GM21825 (cell line): Measurements from ENCODE around the gene CELSR1.

ENCODE experiments used
- ATAC-seq: cut with Tn5 transposase; IDR thresholded peaks from one replicate; pipeline ENCODE4 v1.9.1; 2021; ENCODE audit warnings: mild to moderate bottlenecking, moderate library complexity; ENCODE audit not compliant: unreplicated experiment

The CELSR1 gene

DNA sequence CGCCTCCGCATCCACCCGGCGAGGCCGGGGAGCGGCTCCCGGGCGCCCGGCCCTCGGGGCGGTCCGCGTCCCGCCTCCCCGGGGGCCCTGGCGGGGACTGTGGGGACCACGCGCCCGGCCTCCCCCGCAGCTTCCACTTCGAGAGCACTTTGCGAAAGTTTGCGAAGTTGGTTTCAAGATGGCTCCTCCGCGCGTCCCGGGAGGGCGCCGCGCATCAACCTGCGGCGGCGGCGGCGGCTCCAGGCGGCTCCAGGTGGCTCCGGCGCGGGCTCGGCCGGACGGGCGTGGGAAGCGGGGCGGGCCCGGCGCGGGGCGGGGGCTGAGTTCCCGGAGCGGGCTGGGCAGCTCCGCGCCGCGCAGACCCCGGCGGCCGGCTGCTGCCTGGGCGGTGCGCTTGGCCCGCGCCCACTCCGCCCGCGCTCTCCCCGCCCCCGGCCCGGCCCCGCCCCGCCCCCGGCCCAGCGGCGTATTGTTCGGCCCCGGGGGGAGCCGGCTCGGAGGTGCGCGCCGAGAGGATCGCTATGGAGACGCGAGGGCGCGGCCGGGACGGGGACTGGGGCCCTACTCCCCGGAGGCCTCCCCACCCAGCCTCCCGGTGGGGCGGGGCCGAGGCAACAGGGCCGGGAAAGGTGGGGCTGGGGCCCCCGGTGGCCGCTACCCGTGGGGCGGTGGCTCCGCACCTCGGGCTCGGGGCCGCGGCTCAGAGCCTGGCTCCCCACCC is at the start of gene CELSR1:
TSS of gene CELSR1 (minus strand) at position 396 of the 721 bp plus-strand sequence. CDS start 450 bp downstream, outside the sequence.
- ATAC-seq: no peak

DNA sequence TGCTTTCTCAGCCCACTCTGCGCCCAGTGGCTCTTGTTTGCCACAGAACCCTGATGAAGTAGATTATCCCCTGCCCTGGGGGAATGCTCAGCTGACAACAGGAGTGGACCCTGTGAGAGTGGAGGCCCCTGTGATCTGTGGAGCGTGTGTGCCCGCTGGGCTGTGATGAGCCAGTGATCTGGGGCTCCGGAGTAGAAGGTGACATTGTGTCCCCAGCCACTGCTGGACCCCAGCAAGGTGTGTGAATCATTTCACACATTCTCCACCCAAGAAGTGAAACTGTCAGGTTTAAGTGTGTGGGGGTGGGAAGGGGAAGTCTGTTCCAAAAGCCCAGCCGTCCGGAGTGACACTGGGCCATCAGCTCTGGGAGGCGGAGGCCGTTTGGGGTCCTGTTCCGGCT is 49.6 kb upstream of the CELSR1 start:
- peak; percentile 28 for ATAC-seq

DNA sequence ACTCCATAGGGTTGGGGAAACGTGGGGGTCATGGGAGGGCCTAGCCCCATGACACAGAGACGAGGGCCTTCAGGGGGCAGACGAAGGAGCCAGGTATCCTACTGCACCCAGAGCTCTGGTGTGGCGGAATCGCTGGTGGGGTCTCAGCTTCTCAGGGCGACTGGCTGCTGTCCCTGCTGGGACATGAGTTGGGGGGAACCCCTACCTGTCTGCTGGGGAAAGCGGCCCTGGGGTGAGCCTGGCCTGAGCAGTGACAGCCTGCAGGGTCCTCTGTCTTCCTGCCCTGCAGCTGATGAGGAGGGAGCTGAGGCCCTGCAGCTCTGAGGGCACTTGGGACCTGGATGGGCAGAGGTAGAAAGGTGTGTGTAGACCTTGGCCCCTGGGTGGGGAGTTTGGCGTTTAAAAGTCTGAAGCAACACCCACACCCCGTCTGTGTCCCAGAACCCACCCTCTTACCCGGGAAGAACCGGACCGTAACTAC is 49.2 kb upstream of the CELSR1 start:
- no peak for ATAC-seq

DNA sequence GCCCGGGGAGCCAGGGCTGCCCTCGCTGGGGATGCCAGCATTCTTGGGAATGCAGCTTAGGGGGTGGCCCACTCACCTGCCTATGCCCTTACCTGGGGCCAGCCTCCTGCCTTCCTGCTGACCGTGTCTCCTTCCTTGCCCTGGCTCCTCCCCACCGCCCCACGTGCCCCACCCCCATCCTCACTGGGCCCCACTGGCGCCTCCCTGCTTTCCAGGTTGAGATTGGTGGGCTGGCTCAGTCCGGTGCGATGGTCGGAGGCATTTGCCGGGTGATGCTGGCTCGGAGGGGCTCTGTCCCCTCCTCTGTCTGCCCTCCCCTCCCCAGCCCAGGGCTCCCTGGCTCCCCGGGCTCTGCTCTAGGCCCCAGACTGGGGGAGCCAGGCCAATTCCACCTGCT is 48.7 kb upstream of the CELSR1 start:
- ATAC-seq: no peak

- no peak for ATAC-seq
Measured at GRCh38 chr22:46585340-46586122, 48.1 kb upstream of the CELSR1 start.

DNA sequence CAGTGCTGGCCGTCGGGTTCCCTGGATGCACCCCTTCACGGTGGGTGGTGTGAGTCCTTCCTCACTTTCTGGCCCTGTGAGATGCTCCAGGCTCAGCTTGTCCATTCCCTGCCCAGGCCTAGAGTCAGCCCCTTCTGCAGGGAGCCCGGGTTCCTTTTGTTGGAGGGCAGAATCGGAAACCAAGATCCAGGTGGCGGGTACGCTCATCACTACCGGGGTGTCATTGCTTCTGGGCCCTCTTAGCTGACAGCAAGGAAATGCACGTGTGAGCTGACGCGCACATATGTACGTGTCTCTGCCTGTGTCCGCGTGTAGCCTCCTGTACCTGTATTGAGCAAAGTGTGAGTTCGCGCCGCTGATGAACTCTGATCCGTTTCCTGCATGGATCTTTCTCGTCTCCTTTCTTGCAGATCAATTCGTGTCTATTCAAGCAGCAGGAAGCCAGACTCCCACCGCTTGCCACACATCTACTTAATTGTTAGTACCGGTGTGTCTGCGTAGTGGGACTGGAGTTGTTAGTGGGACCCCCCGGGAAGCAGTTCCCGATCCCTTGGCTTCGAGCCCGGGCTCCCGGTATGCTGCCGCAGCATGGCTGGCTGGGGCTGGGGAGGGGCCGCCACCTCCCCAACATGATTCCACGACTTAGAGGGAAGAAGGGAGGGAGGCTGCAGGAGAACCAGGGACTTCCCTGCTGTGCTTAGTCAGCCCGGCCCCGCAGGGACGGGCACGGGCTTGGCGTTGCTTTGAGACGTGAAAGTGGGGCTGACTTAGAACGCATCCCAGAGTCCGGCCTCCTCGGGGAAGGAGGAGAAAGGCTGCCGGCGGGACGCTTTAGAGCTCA is 46.9 kb upstream of the CELSR1 start:
- no peak for ATAC-seq

DNA sequence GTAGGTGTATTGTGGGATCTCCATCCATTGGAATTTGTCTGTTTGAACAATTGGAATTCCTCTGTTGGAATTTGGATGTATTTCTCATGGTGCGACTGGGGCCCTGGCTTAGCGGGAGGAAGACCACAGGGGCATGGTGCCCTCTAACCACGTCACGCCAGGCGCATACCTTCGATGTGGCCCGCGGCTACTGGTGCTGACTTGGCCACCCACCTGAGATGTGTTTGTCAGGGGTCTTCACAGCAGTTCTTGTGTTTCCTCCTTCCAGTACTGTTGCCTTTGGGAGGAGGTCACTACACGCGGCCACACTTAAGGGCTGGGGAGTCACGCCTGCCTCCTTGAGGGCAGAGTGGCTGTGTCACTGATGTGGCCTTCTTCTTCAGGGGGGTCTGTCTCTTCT is 46.2 kb upstream of the CELSR1 start:
- no peak for ATAC-seq

- no peak for ATAC-seq
Measured at GRCh38 chr22:46582281-46582933, 45.0 kb upstream of the CELSR1 start.

DNA sequence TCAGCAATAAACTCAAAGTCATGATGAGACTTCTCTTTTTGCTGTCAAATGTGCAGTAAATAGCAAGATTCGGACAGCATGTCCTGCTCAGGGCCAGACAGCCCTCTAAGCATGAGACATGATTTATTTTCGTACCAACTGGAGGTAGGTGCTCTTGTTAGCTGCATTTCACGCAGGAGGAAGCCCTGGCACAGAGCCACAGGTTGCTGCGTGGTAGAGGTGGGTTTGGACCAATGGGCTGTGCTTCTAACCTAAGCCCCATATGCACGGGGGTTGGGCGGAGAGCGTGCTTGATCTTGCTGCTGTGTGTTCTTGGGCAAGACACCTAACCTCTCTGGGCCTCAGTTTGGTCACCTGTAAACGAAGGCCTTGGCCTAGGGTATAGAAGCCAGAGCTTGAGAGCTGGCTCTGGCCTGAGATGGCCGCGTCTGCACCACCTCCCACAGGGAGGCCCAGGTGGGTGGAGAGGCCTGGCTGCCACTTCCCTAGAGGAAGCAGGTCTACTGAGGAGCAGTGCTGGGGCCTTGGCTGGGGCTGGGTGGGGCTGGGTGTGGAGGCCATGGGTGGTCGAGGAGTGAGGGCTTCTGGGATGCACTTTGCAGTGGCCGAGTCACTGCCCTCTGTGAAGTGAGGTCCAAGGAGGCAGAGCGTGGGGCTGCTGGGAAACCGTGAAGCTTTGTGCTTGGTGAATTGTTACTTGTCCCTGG is 44.3 kb upstream of the CELSR1 start:
- no peak for ATAC-seq

GRCh38 chr22:46580940-46581537 is 43.6 kb upstream of the CELSR1 start:
- no peak for ATAC-seq

DNA sequence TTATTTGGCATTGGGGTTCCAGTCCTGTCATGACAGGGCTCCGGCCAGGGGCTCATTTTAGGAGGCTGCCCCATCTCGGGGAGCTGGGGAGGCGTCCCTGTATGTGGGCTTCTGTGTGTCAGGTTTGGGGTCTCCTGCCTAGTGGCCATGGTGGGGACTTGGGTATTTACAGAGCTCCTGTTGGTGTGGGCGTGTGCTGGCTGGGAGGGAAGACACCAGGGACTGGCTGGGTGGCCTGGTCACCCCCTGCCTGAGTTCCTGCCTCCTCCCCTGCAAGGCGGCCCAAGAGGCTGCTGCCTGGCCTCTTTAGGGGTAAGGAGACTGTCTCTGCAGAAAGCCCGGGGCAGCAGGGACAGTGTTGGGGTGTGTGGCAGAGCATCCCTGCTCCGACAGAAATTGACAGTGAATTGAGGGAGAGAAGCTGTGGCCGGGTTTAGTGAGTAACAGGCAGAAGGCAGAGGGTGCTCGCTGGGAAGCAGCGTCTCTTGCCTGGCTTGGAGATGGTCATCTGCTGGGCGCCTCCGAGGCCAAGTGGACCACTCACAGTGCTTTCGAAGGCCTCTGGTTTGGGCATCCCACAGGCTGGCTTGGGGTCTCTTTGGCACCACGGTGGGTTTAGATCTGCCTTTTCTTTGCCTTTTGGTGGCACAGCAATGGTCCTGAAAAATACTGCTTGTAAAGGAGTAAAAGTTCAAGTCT is 42.5 kb upstream of the CELSR1 start:
- no peak for ATAC-seq

DNA sequence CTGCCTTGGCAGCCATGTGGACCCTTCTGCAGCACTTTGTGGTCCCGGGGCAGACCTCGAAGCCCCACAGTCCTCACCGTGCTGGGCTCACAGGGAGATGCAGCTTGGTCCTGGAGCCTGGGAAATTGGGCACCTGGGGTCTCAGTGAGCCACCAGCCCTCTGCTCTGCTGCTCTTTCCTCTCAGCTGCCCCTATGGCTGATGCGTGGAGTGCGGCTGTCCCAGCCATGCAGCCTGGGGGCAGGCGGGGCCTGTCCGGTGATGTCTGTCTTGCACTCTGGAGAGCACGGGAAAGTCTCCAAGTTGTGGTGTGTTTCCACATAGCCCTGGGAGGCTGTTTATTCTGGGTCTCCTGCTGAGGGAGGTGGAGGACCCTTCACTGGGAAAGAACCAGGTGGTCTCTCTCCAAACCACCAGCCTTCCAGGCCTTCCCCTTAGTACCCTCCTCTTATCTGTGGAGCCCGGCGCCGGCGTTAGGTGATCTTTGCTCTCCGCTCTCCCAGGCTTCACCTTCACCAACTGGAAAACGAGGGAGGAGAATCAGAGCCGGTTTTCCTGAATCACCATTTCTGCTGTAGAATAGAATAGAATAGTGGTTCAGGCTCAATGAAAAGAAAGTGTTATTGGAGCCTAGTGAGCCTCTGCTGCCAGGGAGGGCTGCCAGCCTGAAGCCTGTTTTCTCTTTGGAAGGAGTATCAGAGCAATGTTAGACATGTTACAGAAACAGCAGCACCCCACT is 41.6 kb upstream of the CELSR1 start:
- ATAC-seq: no peak

DNA sequence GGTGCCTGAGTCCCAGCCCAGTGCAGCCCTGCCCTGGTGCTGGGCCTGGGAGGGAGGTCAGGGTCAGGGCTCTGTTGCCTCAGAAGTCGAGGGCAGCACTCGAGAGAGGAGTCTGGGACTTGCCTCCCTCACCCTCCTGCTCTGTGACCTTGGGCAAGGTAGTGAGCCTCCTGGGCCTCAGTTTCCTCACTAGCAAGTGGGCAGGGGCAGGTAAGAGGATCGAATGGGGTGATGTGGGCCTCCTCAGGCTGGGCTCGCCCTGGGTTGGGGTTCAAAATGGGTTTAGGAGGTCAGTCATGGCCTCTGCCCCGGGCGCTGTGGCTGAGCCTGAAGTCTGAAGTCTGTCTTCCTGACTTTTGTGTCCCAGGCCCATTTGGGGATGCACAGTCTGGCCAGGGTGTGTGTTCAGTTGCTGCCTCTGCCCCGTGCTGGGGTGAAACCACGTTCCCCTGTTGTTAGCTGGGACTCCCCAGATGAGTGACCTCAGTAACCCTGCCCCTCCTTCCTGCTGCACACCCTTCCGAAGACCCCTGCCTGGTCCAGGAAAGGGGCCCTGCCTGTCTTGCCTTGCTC is 40.9 kb upstream of the CELSR1 start:
- no peak for ATAC-seq

DNA sequence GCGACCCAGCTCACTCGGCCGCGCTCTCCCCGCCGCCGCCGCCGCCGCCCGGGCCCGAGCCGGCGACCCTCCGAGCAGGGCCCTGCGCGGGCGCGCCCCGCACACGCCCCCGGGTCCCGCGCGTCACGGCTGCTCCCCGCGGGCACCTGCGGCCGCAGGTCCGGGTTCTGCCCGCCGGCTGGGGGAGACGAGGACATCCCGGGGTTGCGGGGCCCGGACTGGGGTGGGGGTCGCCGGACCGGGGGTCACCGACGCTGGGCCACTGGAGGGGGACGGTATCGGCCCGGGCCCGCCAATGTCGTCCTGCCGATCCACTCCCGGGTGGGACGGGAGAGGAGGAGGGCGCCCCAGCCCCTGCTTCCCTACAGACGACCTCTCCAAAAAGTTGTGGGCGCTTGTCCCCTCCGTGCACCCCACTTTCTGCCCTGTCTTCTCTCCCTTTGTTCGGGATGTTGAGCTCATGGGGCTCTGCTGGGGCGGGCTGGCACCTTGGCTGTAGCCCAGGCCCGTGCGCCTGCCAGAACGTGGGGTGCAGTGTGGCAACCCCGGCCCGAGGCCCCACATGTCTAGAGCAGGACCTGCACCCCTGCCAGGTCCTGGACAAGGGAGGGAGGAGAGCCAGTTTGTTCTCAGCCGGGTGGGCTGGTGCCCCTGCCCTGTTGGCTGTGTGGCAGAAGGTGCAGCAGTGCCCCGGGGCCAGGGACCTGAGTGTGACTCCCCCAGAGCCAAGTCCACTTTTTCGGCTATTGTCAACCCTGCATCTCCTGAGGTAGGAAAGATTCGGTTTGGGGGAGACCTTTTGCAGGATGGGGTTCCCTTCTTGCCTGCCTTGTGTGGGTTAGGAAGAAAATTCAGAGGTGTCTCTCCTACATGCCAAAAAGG is 40.2 kb upstream of the CELSR1 start:
- no peak for ATAC-seq

- ATAC-seq: no peak
Measured at GRCh38 chr22:46576556-46577367, 39.3 kb upstream of the CELSR1 start.

- no peak for ATAC-seq
Measured at GRCh38 chr22:46575911-46576555, 38.6 kb upstream of the CELSR1 start.
